Measurements from ENCODE around the gene C5orf63. TPM values are rescaled to one million over a fixed set of nuclear protein-coding genes. Genes with fewer than 3 reads are reported as not detected.

The C5orf63 gene
- total and polyA plus RNA-seq, 12 donors = 5.4 to 18.3 (median 12.2) TPM

DNA sequence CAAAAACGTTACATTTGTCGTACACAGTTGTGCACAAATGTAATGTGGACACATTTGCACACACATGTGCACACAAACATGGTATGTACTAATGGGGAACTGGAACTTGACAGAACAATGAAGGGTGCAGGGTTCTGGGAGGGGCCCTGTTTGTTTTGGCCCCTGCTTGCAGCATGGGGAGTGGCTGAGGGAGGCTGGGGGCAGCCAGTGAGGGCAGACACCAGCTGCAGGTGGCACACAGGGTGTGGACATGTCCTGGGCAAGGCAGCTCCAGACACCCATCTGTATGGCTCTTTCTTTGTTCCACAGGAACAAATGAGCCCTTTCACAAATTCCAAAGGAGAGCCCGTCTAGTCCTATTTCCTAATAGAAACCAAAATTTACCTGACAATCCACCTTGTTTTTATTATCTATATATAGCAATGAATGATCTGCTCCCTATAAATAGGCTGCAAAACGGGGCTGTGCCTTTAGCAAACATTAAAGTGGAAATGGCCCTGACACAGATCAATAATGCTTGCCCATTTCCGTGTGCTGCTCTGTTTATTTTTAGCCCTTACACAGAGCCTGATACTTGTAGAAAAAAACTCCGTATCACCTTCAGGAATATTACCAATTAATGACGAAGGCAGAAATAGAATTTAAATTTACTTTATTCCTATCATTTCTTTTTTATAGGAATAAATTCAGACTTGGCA, 69.4 kb downstream of the C5orf63 start:
- no peaks in the 10 kb centered on the region for H3K36me3 ChIP-seq
- H3K27me3 ChIP-seq = no peaks in the 10 kb centered on the region
- peak in 3 of 8 donors; percentile 20 to 65 (median 53) for ATAC-seq
- H3K4me1 ChIP-seq = peaks cover 4 to 75% (median 39%) of the 10 kb centered on the region in 9 donors
- TF ChIP-seq, protein P1, sequence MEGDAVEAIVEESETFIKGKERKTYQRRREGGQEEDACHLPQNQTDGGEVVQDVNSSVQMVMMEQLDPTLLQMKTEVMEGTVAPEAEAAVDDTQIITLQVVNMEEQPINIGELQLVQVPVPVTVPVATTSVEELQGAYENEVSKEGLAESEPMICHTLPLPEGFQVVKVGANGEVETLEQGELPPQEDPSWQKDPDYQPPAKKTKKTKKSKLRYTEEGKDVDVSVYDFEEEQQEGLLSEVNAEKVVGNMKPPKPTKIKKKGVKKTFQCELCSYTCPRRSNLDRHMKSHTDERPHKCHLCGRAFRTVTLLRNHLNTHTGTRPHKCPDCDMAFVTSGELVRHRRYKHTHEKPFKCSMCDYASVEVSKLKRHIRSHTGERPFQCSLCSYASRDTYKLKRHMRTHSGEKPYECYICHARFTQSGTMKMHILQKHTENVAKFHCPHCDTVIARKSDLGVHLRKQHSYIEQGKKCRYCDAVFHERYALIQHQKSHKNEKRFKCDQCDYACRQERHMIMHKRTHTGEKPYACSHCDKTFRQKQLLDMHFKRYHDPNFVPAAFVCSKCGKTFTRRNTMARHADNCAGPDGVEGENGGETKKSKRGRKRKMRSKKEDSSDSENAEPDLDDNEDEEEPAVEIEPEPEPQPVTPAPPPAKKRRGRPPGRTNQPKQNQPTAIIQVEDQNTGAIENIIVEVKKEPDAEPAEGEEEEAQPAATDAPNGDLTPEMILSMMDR (IDR thresholded peaks at IDR 0.05) = no peak
- H3K9me3 ChIP-seq = no peaks in the 10 kb centered on the region
- intact Hi-C loops (cut with DNase I) = no loop called here
- WGBS, 2 donors = 63 to 74% methylated on average over 7 of the region's 7 CpGs
- H3K4me3 ChIP-seq = no peak overlapping the region
- DNase-seq = no peak
- H3K27ac ChIP-seq = peak overlapping the region in 4 of 10 donors; percentile 5 to 53 (median 18)

DNA sequence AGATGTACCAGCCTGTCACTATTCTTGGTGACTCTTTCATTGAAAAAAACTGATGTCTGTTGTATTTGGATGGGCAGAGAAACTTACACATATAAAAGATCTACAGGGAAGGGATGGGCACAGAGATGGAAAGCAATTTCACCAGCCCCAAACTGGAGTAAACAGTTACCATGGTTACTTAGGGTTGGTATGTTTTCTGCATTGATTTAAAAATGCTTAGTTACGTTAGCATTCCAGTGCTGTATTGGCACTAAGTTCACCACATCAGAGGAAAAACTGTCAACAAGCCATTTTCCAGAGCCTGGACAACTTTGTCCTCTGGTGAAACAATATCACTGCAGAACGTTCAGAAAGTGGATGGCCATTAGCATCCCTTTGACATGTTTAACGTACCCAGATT, 70.9 kb downstream of the C5orf63 start:
- TF ChIP-seq, protein P1 (IDR thresholded peaks at IDR 0.05) = no peak
- H3K27me3 ChIP-seq = no peaks in the 10 kb centered on the region
- ATAC-seq (no peak), DNase-seq (no peak)
- intact Hi-C loops (cut with DNase I) = no loop called here
- no peak overlapping the region for H3K4me3 ChIP-seq
- no peaks in the 10 kb centered on the region for H3K9me3 ChIP-seq
- H3K27ac ChIP-seq = peak overlapping the region in 1 of 10 donors; percentile 3
- no peaks in the 10 kb centered on the region for H3K36me3 ChIP-seq
- peaks cover 6 to 75% (median 43%) of the 10 kb centered on the region in 9 donors for H3K4me1 ChIP-seq
- WGBS, 2 donors = 36 to 45% methylated on average over 3 of the region's 3 CpGs

DNA sequence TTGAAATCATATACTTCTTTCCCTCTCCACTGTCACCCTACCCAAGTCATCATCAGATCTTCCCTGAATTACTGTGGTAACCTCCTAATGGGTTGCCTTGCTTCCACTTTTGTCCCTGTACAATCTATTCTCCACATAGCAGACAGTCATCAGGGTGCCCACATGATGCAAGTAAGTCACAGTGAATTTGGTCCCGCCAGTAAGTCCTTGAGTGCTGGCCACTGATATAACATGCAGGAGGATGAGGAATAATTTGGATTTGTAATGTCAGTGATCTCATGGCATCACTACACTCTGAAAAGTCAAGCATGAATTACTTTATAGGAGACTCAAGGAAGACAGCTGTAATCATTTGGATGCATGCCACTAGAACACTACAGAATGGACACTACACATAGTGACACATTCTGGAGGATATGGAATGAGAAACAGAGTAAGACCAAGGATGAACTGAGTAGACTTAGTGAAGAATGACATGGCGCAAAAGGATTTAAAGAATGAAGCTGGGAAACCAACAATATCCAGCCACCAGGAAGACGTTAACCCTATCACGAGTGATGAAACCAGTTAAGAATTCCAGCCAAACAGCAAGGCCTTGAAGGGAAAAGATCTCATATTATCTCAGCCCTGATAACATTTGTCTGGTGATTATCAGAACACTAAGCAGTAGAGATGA, 71.5 kb downstream of the C5orf63 start:
- peaks cover 6 to 73% (median 42%) of the 10 kb centered on the region in 9 donors for H3K4me1 ChIP-seq
- intact Hi-C loops (cut with DNase I) = no loop called here
- H3K27me3 ChIP-seq = no peaks in the 10 kb centered on the region
- no peak overlapping the region for H3K4me3 ChIP-seq
- no peaks in the 10 kb centered on the region for H3K36me3 ChIP-seq
- WGBS, 2 donors = 44 to 57% methylated on average over 4 of the region's 4 CpGs
- ATAC-seq (peak in 5 of 8 donors; percentile 9 to 47 (median 38)), DNase-seq (no peak)
- TF ChIP-seq, protein P1 (IDR thresholded peaks at IDR 0.05) = no peak
- peak overlapping the region in 2 of 10 donors; percentile 13 to 29 for H3K27ac ChIP-seq
- H3K9me3 ChIP-seq = no peaks in the 10 kb centered on the region

Other genes with a start within 250 kb of the C5orf63 start
- 10 to 100 TPM; 16.8 to 57.4 (median 45.9) TPM for gene MARCHF3, start 42.9 kb downstream of the C5orf63 start, total RNA-seq
- 10 to 100 TPM in 1 of 2 donors, 1 to 10 TPM in 1; 4.8 to 76.2 TPM for gene MARCHF3, start 42.9 kb downstream of the C5orf63 start, polyA plus RNA-seq
- gene MEGF10, start 217.3 kb upstream of the C5orf63 start, total RNA-seq = 1 to 10 TPM in 1 of 10 donors, under 1 TPM in 8, not detected in 1; 0.02 to 1.0 (median 0.38) TPM
- under 1 TPM; 0.10 to 0.15 TPM for gene MEGF10, start 217.3 kb upstream of the C5orf63 start, polyA plus RNA-seq

All from heart right ventricle (tissue), 16 donors.